Mesodermal cell (in vitro differentiated cells): Measurements from ENCODE around the gene SPRN.
"Not testable (repeated sequence)": the region's sequence is repeated elsewhere in the genome, so short reads cannot be mapped to it uniquely, and the experiment has no call there.

Experiments
- H3K27ac ChIP-seq: 2 replicates; pipeline ENCODE4 v1.7.0; 2013; ENCODE audit warnings: mild to moderate bottlenecking, low read depth, low read length, moderate library complexity; ENCODE audit not compliant: severe bottlenecking
- H3K36me3 ChIP-seq: 2 replicates; pipeline ENCODE4 v1.7.1; 2013; ENCODE audit warnings: mild to moderate bottlenecking, low read length, moderate library complexity; ENCODE audit not compliant: control insufficient read depth, insufficient read depth
- H3K4me1 ChIP-seq: one replicate; pipeline ENCODE4 v1.7.1; 2013; ENCODE audit warnings: mild to moderate bottlenecking, low read length; ENCODE audit not compliant: insufficient read depth, control insufficient read depth, poor library complexity, severe bottlenecking
- H3K4me3 ChIP-seq: 2 replicates; pipeline ENCODE4 v1.7.0; 2013; ENCODE audit warnings: low read length, control low read depth, mild to moderate bottlenecking; ENCODE audit not compliant: insufficient read depth, poor library complexity, severe bottlenecking; ENCODE audit errors: extremely low read depth
- H3K9me3 ChIP-seq: 2 replicates; pipeline ENCODE4 v1.7.1; 2013; ENCODE audit warnings: mild to moderate bottlenecking, low read length, moderate library complexity; ENCODE audit not compliant: control insufficient read depth
- WGBS, 2 experiments: methylation state at CpG; one replicate each; pipeline ENCODE4 v1.1.5; 2013; ENCODE audit warnings: missing lambda C conversion rate in 2 of 2; ENCODE audit not compliant: insufficient coverage in 2 of 2; 5-methylcytosine and 5-hydroxymethylcytosine counted together

Gene SPRN

DNA sequence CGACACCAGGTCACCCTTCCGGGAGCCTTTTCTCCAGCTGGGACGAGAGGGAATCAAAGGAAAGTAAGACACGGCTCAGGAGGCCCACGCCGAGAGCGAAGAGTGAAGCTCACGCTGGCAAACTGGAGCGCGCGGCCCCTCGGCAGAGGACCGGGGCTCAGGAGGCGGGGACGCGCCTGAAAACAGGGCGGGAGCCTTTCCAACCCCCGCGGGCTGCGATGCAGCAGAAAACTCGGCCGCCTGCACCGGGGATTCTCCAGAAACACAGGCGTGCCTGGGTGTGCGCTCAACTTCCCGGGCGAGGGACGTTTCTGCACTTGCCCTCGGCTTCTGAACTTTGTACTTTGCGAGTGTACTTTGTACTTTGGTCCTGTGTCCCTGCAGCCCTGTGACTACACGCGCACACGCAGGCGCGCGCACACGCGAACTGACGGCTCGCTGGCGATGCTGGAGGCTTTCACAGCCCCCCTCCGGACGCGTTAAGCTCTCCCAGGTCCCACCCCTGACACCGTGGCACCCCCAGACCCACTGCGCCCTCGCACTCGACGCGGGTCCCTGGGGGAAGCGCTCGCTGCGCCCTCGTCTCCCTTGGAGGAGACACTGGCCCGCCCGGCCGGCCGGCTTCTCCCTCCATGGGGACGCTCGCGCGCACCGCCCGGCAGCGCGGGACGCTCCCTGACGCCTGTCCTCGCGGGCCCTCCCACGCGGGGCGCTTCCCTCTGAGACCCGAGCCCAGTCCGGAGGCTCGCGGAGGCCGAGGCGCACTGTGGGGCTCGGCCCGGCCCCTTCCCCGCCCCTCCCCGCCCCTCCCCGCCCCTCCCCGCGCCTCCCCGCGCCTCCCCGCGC is 46.0 kb downstream of the SPRN start:
- peaks cover 4% of the 10 kb centered on the region for H3K36me3 ChIP-seq
- peak overlapping the region; percentile 67 for H3K4me3 ChIP-seq
- H3K4me1 ChIP-seq: no peaks in the 10 kb centered on the region
- WGBS, 2 experiments: 1 to 2% methylated on average over 57 to 61 of the region's 90 CpGs
- no peak overlapping the region for H3K27ac ChIP-seq
- H3K9me3 ChIP-seq: no peaks in the 10 kb centered on the region

DNA sequence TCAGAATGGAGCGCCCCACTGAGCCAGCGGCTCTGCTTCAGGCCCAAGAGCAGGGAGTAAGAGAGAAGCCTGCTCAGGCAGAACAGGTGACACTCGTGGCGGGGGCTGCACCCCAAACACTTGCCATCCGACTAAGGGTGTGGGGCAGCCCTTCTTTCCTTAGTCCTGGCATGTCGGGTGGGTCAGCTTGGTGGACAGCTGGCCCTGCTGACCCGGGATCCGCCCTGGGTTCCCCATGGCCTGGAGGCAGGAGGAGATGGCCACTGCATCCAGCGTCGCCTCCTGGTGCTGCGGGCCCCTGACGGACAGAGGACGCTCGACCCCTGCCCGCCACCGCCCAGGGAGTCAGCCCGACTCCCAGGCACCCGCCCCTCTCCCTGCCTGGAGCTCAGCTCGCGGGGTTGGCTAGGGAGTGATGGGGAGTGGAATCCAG is 46.6 kb downstream of the SPRN start:
- no peaks in the 10 kb centered on the region for H3K9me3 ChIP-seq
- H3K4me1 ChIP-seq: no peaks in the 10 kb centered on the region
- peaks cover 2% of the 10 kb centered on the region for H3K36me3 ChIP-seq
- WGBS, 2 experiments: 30 to 44% methylated on average over 13 to 17 of the region's 20 CpGs
- H3K27ac ChIP-seq: no peak overlapping the region
- H3K4me3 ChIP-seq: peak overlapping the region; percentile 67

DNA sequence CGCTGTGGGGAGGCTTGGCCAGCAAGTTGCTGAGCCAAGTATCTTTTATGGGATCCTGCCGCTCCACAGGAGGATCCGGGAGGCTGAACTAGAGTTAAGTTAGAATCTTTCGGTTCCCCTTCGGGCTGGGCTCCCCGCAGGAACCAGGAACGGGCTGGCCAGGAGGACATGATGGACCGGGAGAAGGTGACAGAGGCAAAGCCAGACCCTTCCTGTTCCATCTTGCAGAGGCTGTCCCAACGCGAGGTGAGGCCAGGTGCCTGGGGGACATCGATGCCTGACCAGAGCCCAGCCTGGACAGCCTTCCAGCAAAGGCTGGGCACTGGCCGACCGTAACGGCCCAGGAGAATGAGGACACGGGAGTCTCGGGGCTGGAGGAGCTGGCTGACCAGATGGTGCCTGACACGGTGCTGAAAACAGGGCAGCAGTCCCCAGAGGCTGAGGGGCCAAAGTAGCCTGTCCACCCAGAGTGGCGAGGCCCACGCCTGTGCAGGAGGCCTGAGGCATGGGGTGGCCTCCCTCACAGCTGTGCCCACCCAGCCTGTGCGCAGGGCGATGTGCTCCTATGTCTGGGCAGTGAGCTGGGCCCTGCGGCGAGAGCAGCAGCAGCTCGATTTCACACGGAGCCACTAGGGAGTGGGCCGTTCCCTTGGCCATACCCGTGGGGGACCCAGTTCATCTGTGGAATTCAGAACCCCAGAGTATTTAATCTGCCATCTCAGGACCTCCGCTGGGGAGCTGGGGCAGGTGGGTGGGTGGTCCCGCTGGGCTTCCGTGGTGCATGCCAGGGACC is 47.2 kb downstream of the SPRN start:
- 88 to 89% methylated on average over 25 to 30 of the region's 30 CpGs for WGBS, 2 experiments
- H3K4me3 ChIP-seq: no peak overlapping the region
- no peaks in the 10 kb centered on the region for H3K9me3 ChIP-seq
- H3K4me1 ChIP-seq: no peaks in the 10 kb centered on the region
- no peak overlapping the region for H3K27ac ChIP-seq
- no peaks in the 10 kb centered on the region for H3K36me3 ChIP-seq

GRCh38 chr10:133376183-133376582 is 48.2 kb downstream of the SPRN start:
- 88 to 100% methylated on average over 1 to 5 of the region's 5 CpGs for WGBS, 2 experiments
- H3K9me3 ChIP-seq, H3K36me3 ChIP-seq, H3K4me1 ChIP-seq, H3K4me3 ChIP-seq, H3K27ac ChIP-seq: not testable (repeated sequence)

GRCh38 chr10:133375357-133376115 is 48.9 kb downstream of the SPRN start:
- WGBS, 2 experiments: 72 to 77% methylated on average over 9 to 10 of the region's 12 CpGs
- no peak overlapping the region for H3K4me3 ChIP-seq

DNA sequence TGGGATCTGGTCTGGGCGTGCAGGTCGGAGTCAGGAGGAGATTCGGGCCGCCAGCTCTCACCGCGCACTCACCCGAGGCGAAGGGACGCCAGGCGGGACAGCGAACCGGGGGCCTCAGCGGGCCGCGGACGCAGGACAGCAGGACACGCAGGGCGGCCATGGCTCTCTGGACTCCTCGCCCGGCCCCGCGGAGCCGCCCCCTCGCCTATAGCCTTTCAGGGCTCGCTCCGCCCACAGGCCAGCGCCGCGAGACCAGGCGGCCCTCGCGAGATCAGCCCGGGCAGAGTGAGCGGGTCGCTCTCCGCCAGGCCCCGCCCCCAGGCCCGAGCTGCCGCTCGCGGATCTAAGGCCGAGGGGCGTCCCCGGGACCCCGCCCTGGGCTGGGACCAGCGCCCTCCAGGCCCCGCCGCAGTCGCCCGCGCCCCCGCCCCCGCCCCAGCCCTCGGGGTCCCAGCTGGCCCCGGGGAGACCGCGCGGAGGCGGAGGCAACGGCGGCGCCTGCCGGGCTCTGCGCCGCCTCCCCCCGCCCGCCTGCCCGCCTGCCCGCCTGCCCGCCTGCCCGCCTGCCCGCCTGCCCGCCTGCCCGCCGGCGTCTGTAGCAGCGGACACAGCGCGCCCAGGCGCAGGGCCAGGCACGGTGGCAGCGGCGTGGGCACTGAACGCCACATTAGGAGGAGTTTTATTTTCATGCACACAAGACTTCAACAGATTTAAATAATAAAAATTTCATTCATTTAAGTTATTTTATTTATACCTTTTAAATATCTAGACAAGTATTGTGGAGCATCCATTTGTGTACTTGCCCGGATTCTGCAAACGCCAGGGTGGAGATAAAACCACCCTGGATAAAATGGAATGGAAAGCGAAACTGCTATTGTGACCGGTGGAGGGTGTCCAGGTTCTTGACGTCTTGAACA is 51.0 kb downstream of the SPRN start, which contains the start of gene ECHS1:
ECHS1 (minus strand) TSS at position 181 of the 917 bp plus-strand sequence; CDS start at position 160, 21 bp downstream.
- WGBS, 2 experiments: 7 to 10% methylated on average over 31 to 60 of the region's 89 CpGs
- no peak within 1 kb of the TSS for H3K27ac ChIP-seq
- peaks cover 29% of the 10 kb centered on the region for H3K36me3 ChIP-seq

More at GRCh38 chr10:133375357-133376115, 48.9 kb downstream of the SPRN start:
- Histone ChIP-seq H3K4me1 (no peaks in the 10 kb centered on the region), H3K27ac (no peak overlapping the region), H3K9me3 (no peaks in the 10 kb centered on the region), H3K36me3 (peaks cover 7% of the 10 kb centered on the region)

DNA sequence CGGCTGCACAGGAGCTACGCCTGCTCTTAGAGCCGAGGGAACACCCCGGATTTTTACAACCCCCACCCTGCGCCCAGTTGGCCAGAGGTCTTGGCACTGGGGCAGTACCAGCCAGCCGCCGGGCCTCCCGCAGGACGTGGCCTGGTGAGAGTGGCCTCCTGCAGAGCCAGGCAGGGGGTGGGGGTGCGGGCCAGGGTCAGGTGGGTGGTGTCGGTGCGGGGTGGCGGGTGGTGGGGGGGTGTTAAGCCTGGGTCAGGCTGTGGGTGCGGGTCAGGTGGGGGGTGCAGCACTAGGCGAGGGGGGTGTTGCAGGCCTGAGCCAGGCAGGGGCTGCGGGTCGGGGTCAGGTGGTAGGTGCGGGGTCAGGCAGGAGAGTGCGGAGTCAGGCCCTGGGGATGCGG is 51.9 kb downstream of the SPRN start:
- peak overlapping the region; percentile 62 for H3K4me3 ChIP-seq

More for the DNA sequence above, 51.0 kb downstream of the SPRN start, which contains the start of gene ECHS1:
- no peaks in the 10 kb centered on the region for H3K9me3 ChIP-seq
- no peaks in the 10 kb centered on the region for H3K4me1 ChIP-seq
- H3K4me3 ChIP-seq: peak within 1 kb of the TSS; percentile 62

More for the DNA sequence above, 51.9 kb downstream of the SPRN start:
- Histone ChIP-seq H3K4me1 (no peaks in the 10 kb centered on the region), H3K9me3 (no peaks in the 10 kb centered on the region), H3K27ac (no peak overlapping the region), H3K36me3 (peaks cover 34% of the 10 kb centered on the region)
- WGBS, 2 experiments: 34 to 77% methylated on average over 8 to 11 of the region's 20 CpGs
